CD4-positive, alpha-beta memory T cell (primary cell): ENCODE results near the gene MXRA8. TPM values are rescaled to one million over a fixed set of nuclear protein-coding genes. Genes with fewer than 3 reads are reported as not detected.

ENCODE experiments used
- CTCF ChIA-PET: fragments of 350-600 bp; sonication (Branson Sonifier 250); formaldehyde crosslinking; loops from one replicate; lab custom pipeline; 2021; ENCODE audit warnings: inconsistent platforms; ENCODE audit not compliant: partially characterized antibody; lab: Charles Lee
- POLR2A ChIA-PET: fragments of 350-600 bp; sonication (Branson Sonifier 250); formaldehyde crosslinking; loops from one replicate; lab custom pipeline; 2021; ENCODE audit not compliant: partially characterized antibody; lab: Charles Lee
- DNase-seq, 5 donors: peaks; one replicate each; pipeline versions ENCODE4 v3.0.0 to v3.0.0-alpha.2; 2020 to 2022; ENCODE audit warnings: mixed read lengths in 1 of 5
- H3K27ac ChIP-seq: one replicate; pipeline ENCODE4 v1.7.0; 2013; ENCODE audit warnings: low read depth, low read length
- H3K27me3 ChIP-seq: 2 replicates; pipeline ENCODE4 v1.7.0; 2013; ENCODE audit warnings: mild to moderate bottlenecking, low read length, moderate library complexity; ENCODE audit not compliant: insufficient read depth
- H3K36me3 ChIP-seq: 2 replicates; pipeline ENCODE4 v1.7.0; 2013; ENCODE audit warnings: mild to moderate bottlenecking, low read length, moderate library complexity; ENCODE audit not compliant: insufficient read depth
- H3K4me1 ChIP-seq: 2 replicates; pipeline ENCODE4 v1.7.0; 2013; ENCODE audit warnings: mild to moderate bottlenecking, low read length, moderate library complexity; ENCODE audit not compliant: insufficient read depth
- H3K4me3 ChIP-seq, 2 donors: one replicate each; pipeline ENCODE4 v1.7.0; 2013; ENCODE audit warnings: low read length in 2 of 2, mild to moderate bottlenecking in 1 of 2
- H3K9me3 ChIP-seq, 2 donors: one replicate each; pipeline ENCODE4 v1.7.0; 2013; ENCODE audit warnings: low read length in 2 of 2, control low read depth in 1 of 2; ENCODE audit not compliant: control insufficient read depth in 1 of 2
- H3K27ac Mint-ChIP-seq, 7 donors: one replicate each; pipeline ENCODE4 v1.8.0; 2020 to 2021; ENCODE audit warnings: mixed read lengths in 7 of 7, mild to moderate bottlenecking in 6 of 7, inconsistent platforms in 3 of 7, moderate library complexity in 3 of 7
- H3K27me3 Mint-ChIP-seq, 2 donors: one replicate each; pipeline ENCODE4 v1.8.0; 2020 to 2021; ENCODE audit warnings: mixed read lengths in 2 of 2
- H3K36me3 Mint-ChIP-seq, 2 donors: one replicate each; pipeline ENCODE4 v1.8.0; 2020 to 2021; ENCODE audit warnings: mixed read lengths in 2 of 2, inconsistent platforms in 1 of 2, mild to moderate bottlenecking in 1 of 2
- H3K4me1 Mint-ChIP-seq, 4 donors: one replicate each; pipeline ENCODE4 v1.8.0; 2020 to 2021; ENCODE audit warnings: mixed read lengths in 4 of 4, mild to moderate bottlenecking in 1 of 4
- H3K4me3 Mint-ChIP-seq, 8 donors: one replicate each; pipeline ENCODE4 v1.8.0; 2020 to 2021; ENCODE audit warnings: mixed read lengths in 8 of 8, mild to moderate bottlenecking in 7 of 8, moderate library complexity in 6 of 8, inconsistent platforms in 3 of 8
- H3K9me3 Mint-ChIP-seq, 8 donors: one replicate each; pipeline ENCODE4 v1.8.0; 2020 to 2021; ENCODE audit warnings: mixed read lengths in 8 of 8, mild to moderate bottlenecking in 5 of 8, inconsistent platforms in 3 of 8, moderate library complexity in 1 of 8
- intact Hi-C: fragments of 100-400 bp; cut with micrococcal nuclease; formaldehyde crosslinking; loops from one replicate; pipeline ENCODE4 v1.15.1; 2023
- polyA plus RNA-seq, 2 donors: library from polyadenylated mRNA; unstranded; fragments of 300-500 nt; fragmentation: Illumina TruSeq; gene quantifications; one replicate each; pipeline ENCODE4 v1.2.3, GENCODE V29; 2021
- total RNA-seq, 2 experiments: library from RNA; stranded (reverse); gene quantifications; one replicate each; pipeline ENCODE4 v1.2.3, GENCODE V29; 2021

MXRA8 gene
- total and polyA plus RNA-seq, 4 experiments from 2014 or later = 0.35 to 0.57 TPM; not detected in 2

DNA sequence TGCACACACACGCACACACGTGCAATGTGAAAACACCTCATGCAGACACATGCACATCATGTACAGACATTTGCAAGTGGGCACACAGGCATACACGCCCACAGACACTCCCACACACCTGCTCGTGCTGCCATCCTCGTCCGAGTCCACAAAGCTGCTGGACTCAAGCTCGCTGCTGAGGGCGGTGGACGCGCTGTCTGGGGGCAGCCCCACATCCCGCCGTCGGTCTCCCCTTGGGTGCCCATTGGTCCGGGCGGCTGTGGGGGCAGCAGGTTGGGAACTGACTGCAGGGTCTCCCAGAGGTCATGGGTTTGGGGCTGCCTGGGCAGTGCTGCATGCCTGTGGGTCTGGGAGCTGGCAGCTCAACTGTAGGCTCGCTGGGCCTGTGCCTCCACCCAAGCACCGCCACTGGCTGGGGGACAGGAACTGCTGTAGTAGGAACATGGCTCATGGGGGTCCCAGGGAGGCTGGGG is 16.8 kb downstream of the MXRA8 start:
- H3K4me1 Mint-ChIP-seq = peaks cover 0 to 10% (median 7%) of the 10 kb centered on the region in 4 donors

DNA sequence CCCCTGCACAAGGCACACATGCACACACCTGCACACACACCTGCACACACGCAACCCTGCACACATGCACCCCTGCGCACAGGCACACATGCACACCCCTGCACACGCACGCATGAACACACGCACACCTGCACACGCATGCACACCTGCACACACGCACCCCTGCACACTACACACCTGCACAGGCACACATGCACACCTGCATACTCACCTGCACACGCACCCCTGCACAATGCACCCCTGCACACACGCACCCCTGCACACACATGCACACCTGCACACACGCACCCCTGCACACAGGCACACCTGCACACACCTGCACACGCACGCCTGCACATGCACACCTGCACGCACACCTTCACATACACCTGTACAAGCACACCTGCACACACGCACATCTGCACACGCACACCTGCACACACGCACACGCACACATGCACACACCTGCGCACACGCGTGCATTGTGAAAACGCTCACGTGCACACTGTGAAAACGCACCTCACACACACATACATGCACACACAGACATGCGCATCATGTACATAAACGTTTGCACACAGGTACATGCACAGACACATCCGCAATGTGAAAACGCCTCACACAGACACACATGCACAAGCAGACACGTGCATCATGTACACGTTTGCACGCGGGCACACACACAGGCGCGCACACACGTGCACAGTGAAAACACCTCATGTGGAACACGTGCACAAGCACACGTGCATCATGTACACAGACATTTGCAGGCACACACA is 17.4 kb downstream of the MXRA8 start:
- Mint-ChIP-seq H3K27ac (peak overlapping the region in 2 of 7 donors; percentile 6 to 30), H3K4me3 (no peak overlapping the region)

More for the DNA sequence above, 16.8 kb downstream of the MXRA8 start:
- no peak overlapping the region for H3K27ac Mint-ChIP-seq
- H3K27ac ChIP-seq = no peak overlapping the region
- H3K4me3 ChIP-seq = no peak overlapping the region
- no peak for DNase-seq
- peaks cover 10 to 12% of the 10 kb centered on the region in 2 donors for H3K36me3 Mint-ChIP-seq
- no peaks in the 10 kb centered on the region for H3K4me1 ChIP-seq
- H3K4me3 Mint-ChIP-seq = no peak overlapping the region
- no peaks in the 10 kb centered on the region for H3K27me3 ChIP-seq
- no peaks in the 10 kb centered on the region for H3K36me3 ChIP-seq
- no peaks in the 10 kb centered on the region for H3K27me3 Mint-ChIP-seq
- H3K9me3 ChIP-seq = no peaks in the 10 kb centered on the region
- no peaks in the 10 kb centered on the region for H3K9me3 Mint-ChIP-seq
- ChIA-PET CTCF (no interaction called here), POLR2A (no interaction called here)
- intact Hi-C loops = no loop called here

DNA sequence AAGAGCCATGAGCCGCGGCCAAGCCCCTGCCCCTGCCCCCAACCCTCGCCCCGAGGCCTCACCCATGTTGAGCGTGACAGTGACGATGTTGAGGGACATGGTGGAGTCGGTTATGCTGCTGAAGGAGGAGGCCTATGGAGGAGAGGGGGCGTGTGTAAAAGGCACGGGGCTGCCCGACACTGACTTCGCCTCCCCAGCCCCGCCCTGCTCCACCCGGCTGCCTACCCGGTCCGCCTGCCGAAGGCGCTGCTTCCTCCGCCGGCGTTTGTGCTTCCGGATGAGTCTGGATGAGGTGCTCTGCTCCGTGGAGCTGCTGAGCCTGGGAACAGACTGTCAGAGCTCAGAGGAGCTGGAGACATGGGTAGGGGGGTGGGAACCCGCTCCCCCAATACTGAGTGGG is 18.2 kb downstream of the MXRA8 start:
- Mint-ChIP-seq H3K4me3 (no peak overlapping the region), H3K27ac (no peak overlapping the region), H3K27me3 (no peaks in the 10 kb centered on the region), H3K9me3 (no peaks in the 10 kb centered on the region), H3K36me3 (peaks cover 10 to 12% of the 10 kb centered on the region in 2 donors), H3K4me1 (peaks cover 0 to 8% (median 6%) of the 10 kb centered on the region in 4 donors)
- no peak for DNase-seq
- Histone ChIP-seq H3K36me3 (no peaks in the 10 kb centered on the region), H3K9me3 (no peaks in the 10 kb centered on the region), H3K4me3 (no peak overlapping the region), H3K4me1 (no peaks in the 10 kb centered on the region), H3K27me3 (no peaks in the 10 kb centered on the region), H3K27ac (no peak overlapping the region)
- ChIA-PET POLR2A (no interaction called here), CTCF (no interaction called here)
- intact Hi-C loops = no loop called here

More for the DNA sequence above, 17.4 kb downstream of the MXRA8 start:
- Histone ChIP-seq H3K9me3 (no peaks in the 10 kb centered on the region), H3K4me1 (no peaks in the 10 kb centered on the region), H3K27ac (no peak overlapping the region), H3K27me3 (no peaks in the 10 kb centered on the region), H3K36me3 (no peaks in the 10 kb centered on the region), H3K4me3 (no peak overlapping the region)
- intact Hi-C loops = no loop called here
- peaks cover 0 to 8% (median 6%) of the 10 kb centered on the region in 4 donors for H3K4me1 Mint-ChIP-seq
- peaks cover 10 to 12% of the 10 kb centered on the region in 2 donors for H3K36me3 Mint-ChIP-seq
- ChIA-PET POLR2A (no interaction called here), CTCF (no interaction called here)
- peak in 1 of 5 donors; percentile 3 for DNase-seq
- H3K27me3 Mint-ChIP-seq = no peaks in the 10 kb centered on the region
- H3K9me3 Mint-ChIP-seq = no peaks in the 10 kb centered on the region

DNA sequence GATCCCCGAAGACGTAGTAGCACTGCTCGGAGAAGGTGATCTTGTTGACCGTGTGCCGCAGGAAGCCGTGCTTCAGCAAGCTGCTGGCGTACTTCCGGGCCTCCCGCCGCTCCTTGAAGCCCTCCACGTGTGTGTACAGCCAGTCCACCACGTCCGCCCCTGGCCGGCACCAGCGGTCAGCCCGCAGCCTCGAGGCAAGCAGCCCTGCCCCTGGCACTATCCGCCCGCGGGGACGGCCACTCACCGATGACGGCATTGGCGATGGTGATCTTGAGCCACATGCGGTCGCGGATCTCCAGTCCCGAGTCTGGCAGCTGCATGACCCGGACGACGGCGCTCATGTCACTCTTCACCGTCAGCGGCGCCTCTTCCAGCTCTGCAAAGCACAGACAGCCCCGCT is 20.1 kb downstream of the MXRA8 start:
- no peaks in the 10 kb centered on the region for H3K27me3 Mint-ChIP-seq
- DNase-seq = no peak
- ChIA-PET POLR2A (no interaction called here), CTCF (interaction anchor here (0.6 kb wide), 1 partner anchor 241 kb away, joined by 3 read pairs; no protein-coding TSS in a partner anchor)
- Histone ChIP-seq H3K4me3 (no peak overlapping the region), H3K4me1 (no peaks in the 10 kb centered on the region), H3K36me3 (no peaks in the 10 kb centered on the region), H3K27ac (no peak overlapping the region), H3K27me3 (no peaks in the 10 kb centered on the region), H3K9me3 (no peaks in the 10 kb centered on the region)
- peaks cover 10 to 12% of the 10 kb centered on the region in 2 donors for H3K36me3 Mint-ChIP-seq
- peaks cover 0 to 8% (median 6%) of the 10 kb centered on the region in 4 donors for H3K4me1 Mint-ChIP-seq
- no peak overlapping the region for H3K27ac Mint-ChIP-seq
- H3K9me3 Mint-ChIP-seq = no peaks in the 10 kb centered on the region
- H3K4me3 Mint-ChIP-seq = no peak overlapping the region
- intact Hi-C loops = no loop called here

DNA sequence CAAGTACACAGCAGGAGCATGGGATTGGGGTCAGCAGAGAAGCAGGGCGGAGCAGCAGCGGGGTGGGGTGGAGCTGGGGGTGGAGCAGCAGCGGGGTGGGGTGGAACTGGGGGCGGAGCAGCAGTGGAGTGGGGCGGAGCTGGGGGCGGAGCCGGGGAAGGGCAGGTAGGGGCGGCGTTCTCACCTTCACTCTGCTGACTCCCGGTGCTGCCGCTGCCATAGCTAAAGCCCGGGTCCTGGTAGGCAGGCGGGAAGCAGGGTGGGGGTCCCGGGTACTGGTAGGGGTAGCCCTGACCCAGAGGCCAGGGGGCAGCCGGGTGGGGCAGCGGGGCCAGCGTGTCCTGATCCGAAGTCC is 20.6 kb downstream of the MXRA8 start:
- Histone ChIP-seq H3K4me3 (no peak overlapping the region), H3K4me1 (no peaks in the 10 kb centered on the region), H3K27ac (no peak overlapping the region), H3K36me3 (no peaks in the 10 kb centered on the region), H3K27me3 (no peaks in the 10 kb centered on the region), H3K9me3 (no peaks in the 10 kb centered on the region)
- Mint-ChIP-seq H3K27ac (no peak overlapping the region), H3K9me3 (no peaks in the 10 kb centered on the region), H3K27me3 (no peaks in the 10 kb centered on the region), H3K4me1 (peaks cover 0 to 8% (median 6%) of the 10 kb centered on the region in 4 donors), H3K36me3 (peaks cover 10 to 12% of the 10 kb centered on the region in 2 donors), H3K4me3 (no peak overlapping the region)
- POLR2A ChIA-PET = no interaction called here
- DNase-seq = no peak
- CTCF ChIA-PET = interaction anchor here (0.6 kb wide), 1 partner anchor 241 kb away, joined by 3 read pairs; no protein-coding TSS in a partner anchor
- intact Hi-C loops = no loop called here

DNA sequence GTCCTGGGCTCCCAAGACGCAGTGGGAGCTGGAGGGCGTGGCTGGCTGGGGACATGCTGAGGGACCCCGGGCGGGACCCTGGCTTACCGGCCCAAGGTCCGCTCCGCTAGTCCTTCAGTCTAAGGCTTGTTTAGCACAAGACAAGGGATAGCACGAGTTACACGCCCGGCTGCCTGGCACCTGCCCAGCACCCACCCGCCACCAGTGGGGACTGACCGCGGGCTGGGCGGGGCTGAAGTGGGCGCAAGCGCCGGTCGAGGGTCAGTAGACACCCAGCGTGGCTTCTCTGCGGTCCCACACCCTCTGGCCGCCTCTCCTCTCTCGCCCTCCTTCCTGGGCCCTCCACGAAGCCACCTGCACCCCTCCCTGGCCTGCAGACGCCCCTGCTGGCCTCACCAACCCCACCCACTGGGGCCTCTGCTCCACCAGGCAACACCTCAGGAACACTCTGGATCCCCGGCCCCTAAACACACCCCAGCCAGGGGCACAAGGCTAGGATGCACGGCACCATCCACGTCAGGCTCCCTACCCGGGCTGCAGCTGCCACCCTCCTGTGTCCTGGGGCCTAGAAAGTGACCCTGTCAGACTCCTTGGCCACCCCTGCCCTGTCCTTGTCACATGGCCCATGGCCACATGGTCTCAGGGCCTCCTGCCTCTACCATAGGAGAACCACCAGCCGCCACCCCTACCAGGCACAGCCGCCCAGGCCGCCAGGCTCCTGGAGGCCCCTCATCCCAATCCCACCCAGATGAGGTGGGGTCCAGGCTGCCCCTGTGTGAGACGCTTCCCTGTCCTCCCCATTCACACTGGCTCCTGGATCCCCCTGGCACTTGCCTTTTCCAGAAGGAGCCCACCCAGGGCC is 21.2 kb downstream of the MXRA8 start:
- Histone ChIP-seq H3K27ac (no peak overlapping the region), H3K4me1 (no peaks in the 10 kb centered on the region), H3K4me3 (no peak overlapping the region), H3K9me3 (no peaks in the 10 kb centered on the region), H3K36me3 (no peaks in the 10 kb centered on the region), H3K27me3 (no peaks in the 10 kb centered on the region)
- ChIA-PET CTCF (interaction anchor here (0.6 kb wide), 1 partner anchor 240 kb away, joined by 3 read pairs; no protein-coding TSS in a partner anchor), POLR2A (no interaction called here)
- no peak for DNase-seq
- H3K27ac Mint-ChIP-seq = no peak overlapping the region
- H3K4me3 Mint-ChIP-seq = no peak overlapping the region
- intact Hi-C loops = no loop called here
- no peaks in the 10 kb centered on the region for H3K9me3 Mint-ChIP-seq
- peaks cover 10 to 12% of the 10 kb centered on the region in 2 donors for H3K36me3 Mint-ChIP-seq
- no peaks in the 10 kb centered on the region for H3K27me3 Mint-ChIP-seq
- peaks cover 0 to 8% (median 6%) of the 10 kb centered on the region in 4 donors for H3K4me1 Mint-ChIP-seq

DNA sequence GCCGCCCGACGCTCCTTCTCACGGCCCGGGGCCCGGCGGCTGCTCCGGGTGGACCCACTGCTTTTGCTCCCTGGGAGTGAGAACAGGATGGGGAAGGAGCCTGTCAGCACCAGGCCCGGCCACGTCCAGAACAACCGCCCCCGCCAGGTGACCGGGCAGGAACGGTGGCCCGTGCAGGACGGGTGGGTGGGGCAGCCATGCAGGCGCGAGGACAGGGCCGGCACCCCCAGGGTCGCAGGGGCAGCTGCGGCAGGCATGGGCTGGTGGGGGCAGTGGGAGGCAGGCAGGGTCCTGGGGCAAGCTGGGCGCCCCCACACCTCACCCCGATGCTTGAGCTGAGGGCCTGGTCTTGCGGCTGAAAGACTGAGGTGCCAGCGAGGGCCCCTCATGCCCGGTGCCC is 21.9 kb downstream of the MXRA8 start:
- DNase-seq = no peak
- Mint-ChIP-seq H3K4me1 (peaks cover 0 to 8% (median 6%) of the 10 kb centered on the region in 4 donors), H3K4me3 (no peak overlapping the region), H3K9me3 (no peaks in the 10 kb centered on the region), H3K36me3 (peaks cover 10 to 12% of the 10 kb centered on the region in 2 donors), H3K27ac (no peak overlapping the region), H3K27me3 (no peaks in the 10 kb centered on the region)
- intact Hi-C loops = no loop called here
- Histone ChIP-seq H3K36me3 (no peaks in the 10 kb centered on the region), H3K9me3 (no peaks in the 10 kb centered on the region), H3K27ac (no peak overlapping the region), H3K4me3 (no peak overlapping the region), H3K27me3 (no peaks in the 10 kb centered on the region), H3K4me1 (no peaks in the 10 kb centered on the region)
- ChIA-PET POLR2A (interaction anchor here (1.1 kb wide), 2 partner anchors 15 to 63 kb away, joined by 3 read pairs; no protein-coding TSS in a partner anchor), CTCF (no interaction called here)
